ENCODE measurements around the gene KMT2D.

DNA sequence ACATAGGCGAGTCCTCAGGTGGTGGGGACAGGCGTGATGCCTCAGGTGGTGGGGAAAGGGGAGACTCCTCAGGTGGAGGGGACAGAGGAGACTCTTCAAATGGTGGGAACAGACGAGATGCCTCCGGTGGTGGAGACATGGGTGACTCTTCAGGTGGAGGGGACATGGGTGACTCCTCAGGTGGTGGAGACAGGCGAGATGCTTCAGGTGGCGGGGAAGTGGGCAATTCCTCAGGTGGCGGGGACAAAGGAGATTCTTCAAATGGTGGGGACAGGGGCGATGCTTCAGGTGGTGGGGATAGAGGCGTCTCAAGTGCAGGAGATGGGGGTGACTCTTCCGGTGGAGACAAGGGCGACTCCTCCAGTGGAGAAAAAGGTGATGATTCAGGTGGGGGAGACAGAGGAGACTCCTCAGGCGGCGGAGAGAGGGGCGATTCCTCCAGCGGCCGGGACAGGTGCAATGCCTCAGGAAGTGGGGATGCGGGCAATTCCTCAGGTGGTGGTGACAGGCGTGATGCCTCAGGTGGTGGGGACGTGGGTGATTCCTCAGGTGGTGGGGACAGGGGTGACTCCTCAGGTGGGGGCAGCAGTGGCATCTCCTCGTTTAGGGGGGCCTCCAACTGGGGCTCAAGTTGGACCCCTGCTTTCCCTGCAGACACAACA, 8.7 kb downstream of the KMT2D start:
- TF ChIP-seq EZH2 (IDR thresholded peaks at IDR 0.05; ENCODE audit: low read length, unreplicated experiment) (no peak), CTCF (conservative IDR thresholded peaks at IDR 0.05; ENCODE audit: low read depth, low read length) (no peak), EZH2phosphoT487 (IDR thresholded peaks at IDR 0.05; ENCODE audit: borderline replicate concordance, low read length) (no peak)
